Stimulated activated CD4-positive, alpha-beta T cell treated with anti-CD3 and anti-CD28 coated beads, Interleukin-1b, Interleukin-23, amount 100 ng/mL, for 24 hours (primary cell): Measurements from ENCODE around the gene RAC2.

Source experiments
- DNase-seq, 4 experiments: peaks; one replicate each; pipeline ENCODE4 v3.0.0-alpha.2; 2020; ENCODE audit warnings: low read depth in 4 of 4, low spot score in 1 of 4

Gene RAC2

GRCh38 chr22:37244114-37244921 is at the start of gene RAC2:
RAC2 (minus strand) TSS chr22:37244269; CDS start chr22:37244148, 121 bp downstream.
- peak in 3 of 4 experiments; percentile 73 to 94 (median 84) for DNase-seq

GRCh38 chr22:37293172-37293571 is 49.1 kb upstream of the RAC2 start:
- no peak for DNase-seq

- DNase-seq, result no peak
Measured at GRCh38 chr22:37292641-37293040, 48.6 kb upstream of the RAC2 start.

- no peak for DNase-seq
Measured at GRCh38 chr22:37291559-37292298, 47.7 kb upstream of the RAC2 start.

GRCh38 chr22:37290737-37291136 is 46.7 kb upstream of the RAC2 start:
- DNase-seq, result no peak

GRCh38 chr22:37289156-37289735 is 45.2 kb upstream of the RAC2 start:
- no peak for DNase-seq

GRCh38 chr22:37288521-37288920 is 44.5 kb upstream of the RAC2 start:
- no peak for DNase-seq

GRCh38 chr22:37287550-37287951 is 43.5 kb upstream of the RAC2 start:
- no peak for DNase-seq

- DNase-seq, result no peak
Measured at GRCh38 chr22:37285937-37286336, 41.9 kb upstream of the RAC2 start.

GRCh38 chr22:37284805-37285355 is 40.8 kb upstream of the RAC2 start:
- DNase-seq, result no peak

- no peak for DNase-seq
Measured at GRCh38 chr22:37284126-37284804, 40.2 kb upstream of the RAC2 start.

- DNase-seq, result peak in 1 of 4 experiments; percentile 47
Measured at GRCh38 chr22:37283393-37283937, 39.4 kb upstream of the RAC2 start.

- peak; percentile 51 to 70 (median 58) for DNase-seq
Measured at GRCh38 chr22:37282385-37282677, 38.3 kb upstream of the RAC2 start, which contains the start of gene CYTH4. CYTH4 (plus strand) TSS chr22:37282508; CDS start chr22:37282570, 62 bp downstream.

- no peak for DNase-seq
Measured at GRCh38 chr22:37281646-37282384, 37.7 kb upstream of the RAC2 start.

GRCh38 chr22:37281195-37281594 is 37.1 kb upstream of the RAC2 start:
- no peak for DNase-seq

GRCh38 chr22:37280718-37281117 is 36.6 kb upstream of the RAC2 start:
- DNase-seq, result no peak

- DNase-seq, result no peak
Measured at GRCh38 chr22:37279331-37280181, 35.5 kb upstream of the RAC2 start.

- DNase-seq, result no peak
Measured at GRCh38 chr22:37278261-37278660, 34.2 kb upstream of the RAC2 start.

GRCh38 chr22:37277384-37277783 is 33.3 kb upstream of the RAC2 start:
- DNase-seq, result no peak
